SK-N-SH treated with all-trans-retinoic acid at 6 μM for 48 hours (cell line): ENCODE data around the gene TRAF7.

Experiments used
- BACH2 ChIP-seq: fragments of 250-450 bp; sonication (Bioruptor Pico); IDR thresholded peaks from 2 replicates; pipeline ENCODE4 v1.9.0; 2021; ENCODE audit warnings: mild to moderate bottlenecking, borderline replicate concordance
- SNAI2 ChIP-seq: fragments of 250-450 bp; sonication (Bioruptor Pico); IDR thresholded peaks from 2 replicates; pipeline ENCODE4 v1.5.0; 2020; ENCODE audit warnings: mild to moderate bottlenecking, moderate library complexity
- ZFP30 ChIP-seq: fragments of 450-650 bp; formaldehyde crosslinking; IDR thresholded peaks from 2 replicates; pipeline ENCODE4 v1.5.0; 2022; ENCODE audit warnings: mild to moderate bottlenecking, moderate library complexity

- TF ChIP-seq SNAI2 (CRISPR knock-in tag) (no peak), ZFP30 (CRISPR knock-in tag) (no peak), BACH2 (CRISPR knock-in tag) (no peak)
Observed at GRCh38 chr16:2174396-2175131, 19.0 kb downstream of the TRAF7 start.
